GM19351 (cell line): ENCODE results near the gene NKAIN1.
"Not testable (repeated sequence)": the region's sequence is repeated elsewhere in the genome, so short reads cannot be mapped to it uniquely, and the experiment has no call there.

Experiments used
- ATAC-seq: cut with Tn5 transposase; IDR thresholded peaks from one replicate; pipeline ENCODE4 v1.9.1; 2021; ENCODE audit warnings: mild to moderate bottlenecking, moderate library complexity; ENCODE audit not compliant: unreplicated experiment

Gene NKAIN1

GRCh38 chr1:31239653-31240241 lies at the start of gene NKAIN1:
TSS of gene NKAIN1 (minus strand) at chr1:31239887. CDS start at chr1:31239547, 340 bp downstream.
- ATAC-seq: no peak

- no peak for ATAC-seq
Observed at GRCh38 chr1:31289021-31289420, 49.3 kb upstream of the NKAIN1 start.

GRCh38 chr1:31287791-31288190 lies 48.1 kb upstream of the NKAIN1 start:
- not testable (repeated sequence) for ATAC-seq

- not testable (repeated sequence) for ATAC-seq
Observed at GRCh38 chr1:31282426-31282825, 42.7 kb upstream of the NKAIN1 start.

DNA sequence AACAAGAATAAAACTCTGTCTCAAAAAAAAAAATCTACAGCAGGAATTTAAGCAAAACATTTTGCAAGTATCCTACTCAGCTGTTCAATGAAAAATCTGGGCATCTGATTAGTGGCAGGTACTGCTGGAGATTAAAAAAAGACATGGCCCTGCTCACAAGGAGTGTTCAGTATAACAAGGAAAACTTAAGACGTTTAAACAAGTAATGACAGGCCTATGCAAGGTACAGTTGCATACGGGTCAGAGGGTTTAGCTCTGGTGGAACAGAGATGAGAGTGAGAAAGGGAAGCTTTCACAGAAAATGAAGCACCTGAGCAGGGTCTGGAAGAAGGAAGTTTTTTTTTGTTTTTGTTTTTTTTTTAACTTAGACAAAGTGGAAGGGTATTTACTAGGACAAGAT lies 33.9 kb upstream of the NKAIN1 start:
- no peak for ATAC-seq

GRCh38 chr1:31272369-31272768 lies 32.7 kb upstream of the NKAIN1 start:
- no peak for ATAC-seq

DNA sequence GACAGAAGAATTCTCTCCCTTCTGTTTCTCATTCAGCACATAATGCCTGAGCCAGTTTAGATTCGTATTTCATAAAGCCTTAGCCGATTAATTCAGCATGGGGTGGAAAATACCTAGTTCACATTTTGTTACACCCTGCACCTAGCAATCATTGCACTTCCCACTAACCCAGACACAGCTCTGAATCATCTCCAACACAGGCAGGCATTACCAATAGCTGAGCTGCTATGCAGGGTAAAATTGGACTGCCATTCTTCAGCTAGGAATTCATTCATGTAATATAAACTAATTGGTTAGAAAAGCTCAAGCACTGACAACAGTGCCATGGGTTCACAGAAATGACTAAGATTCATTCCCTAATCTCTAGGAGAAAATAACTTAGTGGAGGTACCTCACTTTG lies 26.9 kb upstream of the NKAIN1 start:
- ATAC-seq: no peak

DNA sequence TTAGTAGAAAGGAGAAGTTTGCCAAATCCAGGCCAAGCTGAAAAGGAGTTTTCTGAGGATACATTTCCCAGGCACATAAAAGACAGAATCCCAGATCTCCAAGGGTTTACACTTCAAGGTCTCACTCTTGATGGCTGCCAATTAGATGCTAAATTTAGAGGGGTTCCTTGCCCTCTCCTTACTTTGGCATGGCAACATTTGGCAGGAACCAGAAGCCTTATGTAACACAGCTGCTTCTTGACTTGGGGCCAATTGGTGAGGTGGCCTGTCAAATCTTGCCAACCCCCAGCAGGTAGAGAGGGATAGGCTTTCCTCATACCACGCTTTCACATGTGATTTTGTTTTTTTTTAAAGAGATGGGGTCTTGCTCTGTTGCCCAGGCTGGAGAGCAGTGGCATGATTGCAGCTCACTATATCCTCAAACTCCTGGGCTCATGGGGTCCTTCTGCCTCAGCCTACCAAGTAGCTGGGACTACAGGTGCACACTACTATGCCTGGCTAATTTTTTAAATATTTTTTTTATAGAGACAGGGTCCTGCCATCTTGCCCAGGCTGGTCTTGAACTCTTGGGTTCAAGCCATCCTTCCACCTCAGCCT lies 25.2 kb upstream of the NKAIN1 start:
- no peak for ATAC-seq

DNA sequence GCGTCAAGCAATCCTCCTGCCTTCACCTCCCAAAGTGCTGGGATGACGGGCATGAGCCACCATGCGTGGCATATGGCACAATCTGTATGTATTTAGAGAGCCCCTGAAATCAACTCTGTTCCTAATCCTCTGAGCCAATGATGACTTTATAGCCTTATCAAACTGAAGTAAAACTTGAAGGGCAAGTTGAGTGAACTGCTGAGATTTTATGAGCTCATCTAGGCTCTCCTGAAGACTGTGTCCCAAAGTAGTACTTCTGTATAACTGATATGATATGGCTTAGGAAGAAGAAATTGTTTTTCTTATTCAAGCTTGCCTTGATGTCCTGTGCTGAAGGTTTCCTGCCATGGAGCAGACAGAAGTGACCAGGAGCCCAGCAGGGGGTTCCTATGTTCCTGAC lies 23.7 kb upstream of the NKAIN1 start:
- ATAC-seq: no peak

DNA sequence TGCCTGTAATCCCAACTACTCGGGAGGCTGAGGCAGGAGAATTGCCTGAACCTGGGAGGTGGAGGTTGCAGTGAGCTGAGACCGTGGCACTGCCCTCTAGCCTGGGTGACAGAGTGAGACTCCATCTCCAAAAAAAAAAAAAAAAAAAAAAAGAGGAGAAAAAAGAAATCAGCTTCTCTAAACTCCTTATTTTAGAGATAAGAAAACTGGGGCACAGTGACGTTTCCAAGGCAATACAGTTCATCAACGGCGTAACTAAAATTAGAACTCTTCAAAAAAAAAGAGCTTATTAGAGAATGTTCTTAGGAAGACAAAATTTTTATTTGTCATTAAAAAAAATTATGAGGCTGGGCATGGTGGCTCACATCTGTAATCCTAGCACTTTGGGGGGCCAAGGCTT lies 22.7 kb upstream of the NKAIN1 start:
- ATAC-seq: not testable (repeated sequence)

DNA sequence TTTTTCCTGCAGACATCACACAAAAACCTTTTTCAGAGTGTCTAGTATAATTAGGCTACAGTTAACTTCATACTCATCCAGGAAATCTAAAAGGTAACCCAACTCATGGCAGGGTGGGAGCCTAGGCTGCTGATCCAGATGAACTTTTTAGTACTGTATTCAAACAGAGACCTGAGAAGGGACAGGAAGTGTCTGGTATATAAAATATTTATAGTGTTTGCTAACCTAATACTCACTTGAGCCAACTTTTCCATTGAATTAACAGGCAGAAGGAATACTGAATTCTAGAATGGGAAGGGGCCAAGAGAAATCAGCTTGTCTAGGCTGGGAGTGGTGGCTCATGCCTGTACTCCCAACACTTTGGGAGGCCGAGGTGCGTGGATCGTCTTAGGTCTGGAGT lies 22.2 kb upstream of the NKAIN1 start:
- no peak for ATAC-seq

DNA sequence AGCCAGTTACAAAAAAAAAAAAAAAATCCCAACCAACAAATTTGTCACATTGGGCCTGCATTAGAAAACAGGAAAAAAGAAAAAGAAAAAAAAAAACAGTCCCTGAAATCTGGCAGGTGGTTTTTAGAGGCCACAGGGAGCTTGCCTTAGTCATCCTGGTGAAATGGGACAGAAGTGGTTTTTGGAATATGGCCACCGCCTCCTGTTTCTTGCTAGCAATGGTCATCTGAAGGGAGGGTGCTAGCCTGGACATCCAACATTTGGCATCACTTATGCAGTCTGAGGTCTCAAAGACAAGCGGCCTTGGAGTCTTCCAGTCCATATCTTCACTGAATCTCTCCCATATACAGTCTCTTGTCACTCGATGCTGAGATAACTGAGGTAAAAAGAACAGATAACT lies 20.1 kb upstream of the NKAIN1 start:
- ATAC-seq: no peak

GRCh38 chr1:31258581-31258980 lies 18.9 kb upstream of the NKAIN1 start:
- no peak for ATAC-seq

- no peak for ATAC-seq
Observed at GRCh38 chr1:31257213-31257612, 17.5 kb upstream of the NKAIN1 start.

- no peak for ATAC-seq
Observed at GRCh38 chr1:31249854-31250253, 10.2 kb upstream of the NKAIN1 start.

DNA sequence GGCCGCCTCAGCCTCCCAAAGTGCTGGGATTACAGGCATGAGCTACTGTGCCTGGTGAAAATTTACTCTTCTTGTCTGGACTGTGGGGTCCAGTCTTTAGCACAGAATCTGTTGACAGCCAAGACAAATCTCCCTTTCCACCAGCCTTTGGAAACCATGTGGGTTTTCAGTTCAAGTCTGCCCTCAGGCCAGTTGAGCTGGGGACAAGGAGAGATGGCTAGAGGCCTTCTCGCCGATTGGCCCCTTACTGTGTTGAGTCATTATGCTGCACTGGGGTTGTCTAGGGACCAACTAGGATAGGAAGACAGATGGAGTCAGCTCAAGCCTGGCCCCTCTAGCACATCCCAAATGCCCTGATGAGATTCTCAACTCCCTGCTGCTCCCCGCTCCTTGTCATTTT lies 8.6 kb upstream of the NKAIN1 start:
- ATAC-seq: no peak

GRCh38 chr1:31244326-31244725 lies 4.6 kb upstream of the NKAIN1 start:
- no peak for ATAC-seq

DNA sequence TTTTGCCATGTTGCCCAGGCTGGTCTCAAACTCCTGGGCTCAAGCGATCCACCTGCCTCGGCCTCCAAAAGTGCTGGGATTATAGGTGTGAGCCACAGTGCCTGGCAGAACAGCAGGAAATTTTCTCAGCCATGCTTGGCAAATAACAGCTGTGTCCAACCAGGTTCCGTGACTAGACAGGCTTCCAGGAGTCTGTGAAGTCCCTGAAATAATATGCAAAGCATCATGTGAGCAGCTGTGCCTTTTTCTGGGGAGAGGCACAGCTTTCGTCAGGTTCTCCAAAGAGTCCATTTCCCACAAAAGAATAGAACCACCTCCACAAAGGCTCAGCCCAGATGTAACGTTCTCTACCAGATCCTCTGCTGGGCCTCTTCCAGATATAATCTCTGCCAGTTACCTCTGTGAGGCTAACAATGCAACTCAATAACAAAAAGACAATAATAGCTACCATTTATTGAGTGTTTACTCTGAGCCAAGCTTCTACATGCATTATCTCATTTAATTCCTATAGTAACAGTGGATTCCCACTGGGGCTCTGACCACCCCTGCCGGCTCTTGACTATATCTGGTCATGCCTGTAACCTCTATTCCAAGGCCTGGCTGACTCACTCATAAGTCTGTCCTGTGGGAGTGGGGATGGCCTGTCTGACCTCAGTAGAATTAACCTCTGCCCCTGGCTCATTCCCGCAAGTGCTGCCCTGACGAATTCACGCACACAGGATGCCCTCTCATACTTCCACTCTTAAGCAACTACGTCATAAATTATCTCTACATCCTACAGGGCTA lies 4.0 kb upstream of the NKAIN1 start:
- ATAC-seq: no peak

GRCh38 chr1:31241321-31241720 lies 1.6 kb upstream of the NKAIN1 start:
- ATAC-seq: no peak

DNA sequence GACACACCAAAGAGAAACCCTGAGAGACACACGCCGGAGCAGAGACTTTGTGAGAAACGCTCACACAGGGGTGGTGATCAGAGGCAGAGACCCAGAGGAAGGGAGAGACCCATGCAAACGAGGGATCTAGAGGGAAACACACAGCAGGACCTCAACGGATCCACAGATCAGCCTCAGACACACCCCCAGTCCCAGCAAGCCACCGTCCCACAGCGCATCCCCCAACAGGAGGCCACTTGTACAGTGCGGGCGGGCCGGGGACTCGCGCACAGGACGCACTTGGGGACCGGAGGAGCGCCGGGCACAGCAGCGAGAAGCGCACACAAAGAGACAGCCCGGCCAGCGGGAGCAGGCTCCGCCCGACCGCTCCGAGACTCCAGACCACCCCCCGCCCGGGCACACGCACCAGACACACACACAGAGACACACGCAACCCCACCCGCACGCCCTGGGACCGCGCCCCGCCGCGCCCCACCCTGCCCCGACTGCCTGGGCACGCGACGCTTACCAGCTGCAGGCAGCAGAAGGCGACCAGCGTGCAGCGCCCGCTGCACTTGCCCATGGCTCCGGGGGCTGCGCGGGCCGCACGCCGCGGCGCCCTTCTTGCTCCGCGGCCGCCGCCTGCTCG lies 587 bp downstream of the NKAIN1 start:
- no peak for ATAC-seq

- no peak for ATAC-seq
Observed at GRCh38 chr1:31238612-31238985, 1.1 kb downstream of the NKAIN1 start.

- ATAC-seq: no peak
Observed at GRCh38 chr1:31234870-31235269, 4.8 kb downstream of the NKAIN1 start.
